Measurements from ENCODE around the gene LDB3. TPM values are rescaled to one million over a fixed set of nuclear protein-coding genes. Genes with fewer than 3 reads are reported as not detected.
A peak's percentile ranks its signal among the peaks of the same experiment; 100 is the strongest.

Gene LDB3
- total and polyA plus RNA-seq, 2 of the 8 experiments (the other 6 are each of a cell fraction or from before 2014, with no cell fraction given), result 0.20 to 0.43 TPM

- Histone ChIP-seq H2AK5ac (ENCODE audit: low read depth, low read length) (0 out of 2 replicates have a peak overlapping the region, but pooled peaks have one; percentile 53), H3K36me3 (ENCODE audit: control insufficient read depth in 2 of 4, insufficient read depth in 4 of 4, low read length in 3 of 4) (no peaks in the 10 kb centered on the region), H3K4me1 (replicated peaks in 1 of 4; ENCODE audit: control insufficient read depth in 3 of 4, insufficient read depth in 4 of 4, low read length in 3 of 4) (peaks cover 0 to 6% (median 3%) of the 10 kb centered on the region in 4 experiments; a peak in 1 of 7 replicates), H3K27ac (ENCODE audit: low read depth, low read length) (no peak overlapping the region), H3K56ac (replicated peaks; ENCODE audit: insufficient read length, low read depth, low read length) (no peak overlapping the region), H3K4me2 (ENCODE audit: insufficient read depth in 1 of 2, low read depth in 2 of 2, low read length in 2 of 2) (no peak overlapping the region), H4K91ac (replicated peaks; ENCODE audit: insufficient read length, low read length) (peak overlapping the region; percentile 22), H2BK15ac (ENCODE audit: low read length) (no peak overlapping the region), H3K23ac (ENCODE audit: insufficient read length) (no peak overlapping the region), H3K23me2 (ENCODE audit: low read depth, low read length) (peaks cover 7% of the 10 kb centered on the region; the same call in 1 of the 2 replicates), H2BK12ac (ENCODE audit: low read depth, low read length) (no peak overlapping the region), H3K18ac (ENCODE audit: extremely low read depth, low read length) (no peak overlapping the region), H3K79me1 (ENCODE audit: low read depth, low read length) (no peaks in the 10 kb centered on the region), H3K79me2 (ENCODE audit: control insufficient read depth in 1 of 2, insufficient read depth in 2 of 2, low read length in 2 of 2) (no peaks in the 10 kb centered on the region), H3K9ac (replicated peaks in 1 of 4; ENCODE audit: extremely low read depth in 1 of 4, low read depth in 3 of 4, low read length in 3 of 4) (no peak overlapping the region), H2BK20ac (ENCODE audit: low read length) (0 out of 2 replicates have a peak overlapping the region, but pooled peaks have one; percentile 10), H3K4ac (replicated peaks; ENCODE audit: insufficient read length, low read depth, low read length) (no peak overlapping the region), H2BK120ac (replicated peaks; ENCODE audit: low read depth, low read length) (no peak overlapping the region), H2BK5ac (ENCODE audit: low read depth, low read length) (no peak overlapping the region; the same call in 1 of the 2 replicates), H2AFZ (ENCODE audit: low read length) (no peak overlapping the region), H4K8ac (ENCODE audit: extremely low read depth, insufficient read depth, low read length) (0 out of 2 replicates have a peak overlapping the region, but pooled peaks have one; percentile 4), H4K5ac (ENCODE audit: insufficient read length, low read depth, low read length) (no peak overlapping the region), H3K4me3 (ENCODE audit: extremely low read depth in 1 of 4, insufficient read depth in 2 of 4, low read depth in 3 of 4, low read length in 4 of 4) (no peak overlapping the region), H3K14ac (ENCODE audit: insufficient read length) (no peak overlapping the region), H4K20me1 (replicated peaks in 1 of 2; ENCODE audit: control insufficient read depth in 1 of 2, insufficient read depth in 2 of 2, low read length in 2 of 2) (peaks cover 0 to 6% of the 10 kb centered on the region in 2 experiments), H3K9me3 (ENCODE audit: insufficient read depth in 2 of 2, low read depth in 1 of 2, low read length in 1 of 2) (no peaks in the 10 kb centered on the region), H3K27me3 (replicated peaks in 1 of 4; ENCODE audit: control insufficient read depth in 3 of 4, extremely low read depth in 1 of 4, insufficient read depth in 3 of 4, low read length in 3 of 4) (0 out of 7 replicates have a peak, but pooled peaks cover 0 to 2% (median 0%) of the 10 kb centered on the region in 4 experiments)
- FAIRE-seq (no peak), DNase-seq (ENCODE audit: low read depth in 1 of 2, low spot score in 2 of 2) (peak in 1 of 2 experiments; percentile 43)
- ChIA-PET CTCF (ENCODE audit: partially characterized antibody) (interaction anchor here (1.0 to 2.1 kb wide), 3 partner anchors 11 to 33 kb away, joined by 3 to 9 read pairs (median 8); no protein-coding TSS in a partner anchor), POLR2A (ENCODE audit: partially characterized antibody) (interaction anchor here (1.0 kb wide), 1 partner anchor 14 kb away, joined by 3 read pairs; no protein-coding TSS in a partner anchor)
- 93% methylated on average over 8 of the region's 8 CpGs; no CpG with 5 or more reads in 1 of the 2 experiments for WGBS, 2 experiments (ENCODE audit: extremely low coverage in 1 of 2, insufficient coverage in 1 of 2, insufficient read length in 1 of 2, insufficient replicate concordance in 2 of 2, low coverage in 1 of 2, low lambda C conversion rate in 2 of 2, missing lambda C conversion rate in 1 of 2)
- no peak for TF ChIP-seq SIX5 (IDR thresholded peaks at IDR 0.05; ENCODE audit: low read depth, low read length)
- TF ChIP-seq, protein P1, sequence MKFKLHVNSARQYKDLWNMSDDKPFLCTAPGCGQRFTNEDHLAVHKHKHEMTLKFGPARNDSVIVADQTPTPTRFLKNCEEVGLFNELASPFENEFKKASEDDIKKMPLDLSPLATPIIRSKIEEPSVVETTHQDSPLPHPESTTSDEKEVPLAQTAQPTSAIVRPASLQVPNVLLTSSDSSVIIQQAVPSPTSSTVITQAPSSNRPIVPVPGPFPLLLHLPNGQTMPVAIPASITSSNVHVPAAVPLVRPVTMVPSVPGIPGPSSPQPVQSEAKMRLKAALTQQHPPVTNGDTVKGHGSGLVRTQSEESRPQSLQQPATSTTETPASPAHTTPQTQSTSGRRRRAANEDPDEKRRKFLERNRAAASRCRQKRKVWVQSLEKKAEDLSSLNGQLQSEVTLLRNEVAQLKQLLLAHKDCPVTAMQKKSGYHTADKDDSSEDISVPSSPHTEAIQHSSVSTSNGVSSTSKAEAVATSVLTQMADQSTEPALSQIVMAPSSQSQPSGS (IDR thresholded peaks at IDR 0.05; ENCODE audit: low read length), result no peak
- TF ChIP-seq CEBPB (IDR thresholded peaks at IDR 0.05; ENCODE audit: low read depth, low read length), result no peak
- TF ChIP-seq USF2 (IDR thresholded peaks at IDR 0.05; ENCODE audit: low read length), result no peak
- no peak for TF ChIP-seq HDAC2 (IDR thresholded peaks at IDR 0.05; ENCODE audit: borderline replicate concordance in 1 of 2, low read depth in 2 of 2, low read length in 2 of 2)
- TF ChIP-seq TAF7 (optimal IDR thresholded peaks at IDR 0.05; ENCODE audit: borderline replicate concordance, low read depth, low read length), result no peak
- TF ChIP-seq ATF3 (IDR thresholded peaks at IDR 0.05; ENCODE audit: insufficient read depth, low read depth, low read length), result no peak
- no peak for TF ChIP-seq CHD1 (IDR thresholded peaks at IDR 0.05; ENCODE audit: low read depth, low read length)
- TF ChIP-seq CBX8 (IDR thresholded peaks at IDR 0.05; ENCODE audit: borderline replicate concordance, low read depth, low read length), result no peak
Measured at GRCh38 chr10:86651021-86651471, 17.3 kb upstream of the LDB3 start.

Data from H1 (cell line).